Transverse colon (tissue), 4 donors: ENCODE measurements around the gene MARS1.

ENCODE experiments used
- CTCF ChIP-seq, 5 experiments: fragments of 200-600 bp in 3 of 5; fragments of 450-650 bp in 2 of 5; sonication (generic) in 3 of 5; IDR thresholded peaks; 1 replicate in 2 of 5; 2 replicates in 3 of 5; pipeline ENCODE4 v1.5.1; 2016 to 2017; ENCODE audit warnings: antibody characterized with exemption in 5 of 5, inconsistent platforms in 3 of 5, mild to moderate bottlenecking in 2 of 5, moderate library complexity in 1 of 5
- POLR2AphosphoS5 ChIP-seq, 3 donors: sonication (generic); formaldehyde crosslinking; IDR thresholded peaks; one replicate each; pipeline ENCODE4 v1.6.1; 2016; ENCODE audit warnings: antibody characterized with exemption in 3 of 3

GRCh38 chr12:57548488-57548887 lies 60.6 kb downstream of the MARS1 start:
- TF ChIP-seq CTCF (IDR thresholded peaks at IDR 0.05) (no peak), POLR2AphosphoS5 (IDR thresholded peaks at IDR 0.05) (no peak)
